SU-DHL-6 (cell line): Measurements from ENCODE around the gene RASSF3.

ENCODE experiments used
- H2AFZ ChIP-seq: fragments of 200-600 bp; sonication (generic); 2 replicates; pipeline ENCODE4 v1.6.1; 2014; ENCODE audit warnings: low read depth, mild to moderate bottlenecking, moderate library complexity, mixed read lengths, antibody characterized with exemption, low read length; ENCODE audit not compliant: severe bottlenecking
- H3F3A ChIP-seq: fragments of 200-600 bp; shearing (Covaris generic); 2 replicates; pipeline ENCODE4 v1.6.0; 2016; ENCODE audit warnings: antibody characterized with exemption, mild to moderate bottlenecking; ENCODE audit not compliant: insufficient read depth
- H3K27ac ChIP-seq: fragments of 200-600 bp; sonication (generic); 2 replicates; pipeline ENCODE4 v1.5.1; 2016; ENCODE audit warnings: low read depth, mild to moderate bottlenecking, low read length, moderate library complexity, mixed read lengths
- H3K27me3 ChIP-seq: fragments of 200-600 bp; sonication (generic), shearing (Covaris generic); 2 replicates; pipeline ENCODE4 v1.6.0; 2014; ENCODE audit warnings: mild to moderate bottlenecking, low read length
- H3K36me3 ChIP-seq: fragments of 200-600 bp; sonication (generic); 2 replicates; pipeline ENCODE4 v1.6.1; 2014; ENCODE audit warnings: mild to moderate bottlenecking, low read length, mixed read lengths
- H3K4me2 ChIP-seq: fragments of 300-600, 200-600 bp; shearing (Covaris generic), sonication (generic); 2 replicates; pipeline ENCODE4 v1.6.0; 2014; ENCODE audit warnings: low read length, low read depth, mild to moderate bottlenecking; ENCODE audit not compliant: poor library complexity, severe bottlenecking
- H3K4me3 ChIP-seq: fragments of 200-600 bp; sonication (generic); 2 replicates; pipeline ENCODE4 v1.5.1; 2014; ENCODE audit warnings: antibody characterized with exemption, low read length, mild to moderate bottlenecking, mixed read lengths; ENCODE audit not compliant: insufficient read depth, poor library complexity, severe bottlenecking
- H3K79me2 ChIP-seq: fragments of 200-600 bp; sonication (generic); 2 replicates; pipeline ENCODE4 v1.6.1; 2014; ENCODE audit warnings: mild to moderate bottlenecking, low read length, moderate library complexity; ENCODE audit not compliant: insufficient read depth
- H3K9ac ChIP-seq: fragments of 200-600 bp; sonication (generic); 2 replicates; pipeline ENCODE4 v1.7.0; 2014; ENCODE audit warnings: mild to moderate bottlenecking, low read length
- H3K9me2 ChIP-seq: fragments of 200-600 bp; sonication (generic); replicated peaks from 2 replicates; pipeline ENCODE4 v1.6.1; 2014; ENCODE audit warnings: low read length; ENCODE audit not compliant: insufficient read depth
- H3K9me3 ChIP-seq: fragments of 200-600 bp; sonication (generic); 2 replicates; pipeline ENCODE4 v1.6.1; 2014; ENCODE audit warnings: low read length, mixed read lengths; ENCODE audit not compliant: insufficient read depth
- H4K20me1 ChIP-seq: fragments of 200-600 bp; sonication (generic); 2 replicates; pipeline ENCODE4 v1.6.1; 2014; ENCODE audit warnings: low read depth, mild to moderate bottlenecking, antibody characterized with exemption, low read length, moderate library complexity, mixed read lengths
- EZH2phosphoT487 ChIP-seq: fragments of 200-600 bp; sonication (generic), shearing (Covaris generic); conservative IDR thresholded peaks from 2 replicates; pipeline ENCODE4 v1.6.1; 2018; ENCODE audit warnings: mild to moderate bottlenecking, antibody characterized with exemption, low read length, moderate library complexity, mixed read lengths
- TF ChIP-seq, protein P1 (sequence below): fragments of 200-600 bp; sonication (generic); IDR thresholded peaks from one replicate; pipeline ENCODE4 v1.5.1; 2017; ENCODE audit warnings: antibody characterized with exemption, mild to moderate bottlenecking, low read length, moderate library complexity; ENCODE audit not compliant: insufficient read depth, poor library complexity, severe bottlenecking

RASSF3 gene

DNA sequence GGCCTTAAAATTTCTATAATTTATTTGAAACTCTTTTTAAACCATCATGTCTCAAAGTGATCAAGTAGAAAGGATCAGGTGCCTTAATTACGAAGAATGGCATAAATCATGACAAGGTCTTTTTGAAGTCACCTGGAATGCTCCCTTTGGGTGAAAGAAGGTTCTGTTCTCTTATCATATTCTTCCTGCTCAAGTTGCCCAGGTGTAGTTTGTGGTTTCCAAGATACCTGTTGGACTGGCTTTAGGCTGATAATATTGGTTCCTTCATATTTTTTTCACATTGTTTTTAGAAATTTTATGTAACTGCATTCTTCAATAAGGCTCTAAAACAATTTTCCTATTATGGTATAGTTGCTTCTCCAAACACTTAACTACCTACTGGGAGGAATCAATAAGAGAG lies 29.2 kb downstream of the RASSF3 start:
- Histone ChIP-seq H3K9me3 (no peaks in the 10 kb centered on the region), H4K20me1 (0 out of 2 replicates have a peak, but pooled peaks cover 5% of the 10 kb centered on the region), H3K4me3 (no peak overlapping the region), H3K9ac (no peak overlapping the region), H3K79me2 (peaks cover 86% of the 10 kb centered on the region), H3K27ac (no peak overlapping the region), H3K36me3 (no peaks in the 10 kb centered on the region), H3K4me2 (no peak overlapping the region), H3K27me3 (no peaks in the 10 kb centered on the region), H2AFZ (no peak overlapping the region), H3K9me2 (no peaks in the 10 kb centered on the region), H3F3A (no peaks in the 10 kb centered on the region)
- no peak for TF ChIP-seq EZH2phosphoT487
- TF ChIP-seq, protein P1, sequence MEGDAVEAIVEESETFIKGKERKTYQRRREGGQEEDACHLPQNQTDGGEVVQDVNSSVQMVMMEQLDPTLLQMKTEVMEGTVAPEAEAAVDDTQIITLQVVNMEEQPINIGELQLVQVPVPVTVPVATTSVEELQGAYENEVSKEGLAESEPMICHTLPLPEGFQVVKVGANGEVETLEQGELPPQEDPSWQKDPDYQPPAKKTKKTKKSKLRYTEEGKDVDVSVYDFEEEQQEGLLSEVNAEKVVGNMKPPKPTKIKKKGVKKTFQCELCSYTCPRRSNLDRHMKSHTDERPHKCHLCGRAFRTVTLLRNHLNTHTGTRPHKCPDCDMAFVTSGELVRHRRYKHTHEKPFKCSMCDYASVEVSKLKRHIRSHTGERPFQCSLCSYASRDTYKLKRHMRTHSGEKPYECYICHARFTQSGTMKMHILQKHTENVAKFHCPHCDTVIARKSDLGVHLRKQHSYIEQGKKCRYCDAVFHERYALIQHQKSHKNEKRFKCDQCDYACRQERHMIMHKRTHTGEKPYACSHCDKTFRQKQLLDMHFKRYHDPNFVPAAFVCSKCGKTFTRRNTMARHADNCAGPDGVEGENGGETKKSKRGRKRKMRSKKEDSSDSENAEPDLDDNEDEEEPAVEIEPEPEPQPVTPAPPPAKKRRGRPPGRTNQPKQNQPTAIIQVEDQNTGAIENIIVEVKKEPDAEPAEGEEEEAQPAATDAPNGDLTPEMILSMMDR = no peak

DNA sequence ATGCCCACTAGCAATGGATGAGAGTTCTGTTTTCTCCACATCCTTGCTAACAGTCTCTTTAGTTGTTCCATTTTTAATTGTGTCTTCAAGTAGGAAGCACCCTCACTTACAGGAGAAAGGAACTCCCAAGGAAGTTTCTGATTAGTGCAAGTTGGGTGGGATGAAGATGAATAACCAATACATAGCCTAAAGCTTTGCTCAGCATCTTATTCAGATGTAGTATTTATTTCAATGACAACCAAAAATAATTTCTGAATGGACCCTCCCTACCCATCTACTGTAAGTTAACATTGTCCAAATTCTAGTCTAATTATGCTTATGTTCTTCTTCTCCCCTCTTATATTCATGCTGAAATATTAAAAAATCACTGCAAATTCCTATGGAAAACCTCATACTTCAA lies 36.0 kb downstream of the RASSF3 start:
- Histone ChIP-seq H3K27ac (no peak overlapping the region), H3K4me3 (no peak overlapping the region), H3K9me2 (no peaks in the 10 kb centered on the region), H3K4me2 (no peak overlapping the region), H3K79me2 (peaks cover 65% of the 10 kb centered on the region), H3K36me3 (no peaks in the 10 kb centered on the region), H3F3A (no peaks in the 10 kb centered on the region), H4K20me1 (no peaks in the 10 kb centered on the region), H3K9me3 (no peaks in the 10 kb centered on the region), H3K27me3 (no peaks in the 10 kb centered on the region), H2AFZ (no peak overlapping the region), H3K9ac (no peak overlapping the region)
- TF ChIP-seq, protein P1 = no peak
- TF ChIP-seq EZH2phosphoT487 = no peak

DNA sequence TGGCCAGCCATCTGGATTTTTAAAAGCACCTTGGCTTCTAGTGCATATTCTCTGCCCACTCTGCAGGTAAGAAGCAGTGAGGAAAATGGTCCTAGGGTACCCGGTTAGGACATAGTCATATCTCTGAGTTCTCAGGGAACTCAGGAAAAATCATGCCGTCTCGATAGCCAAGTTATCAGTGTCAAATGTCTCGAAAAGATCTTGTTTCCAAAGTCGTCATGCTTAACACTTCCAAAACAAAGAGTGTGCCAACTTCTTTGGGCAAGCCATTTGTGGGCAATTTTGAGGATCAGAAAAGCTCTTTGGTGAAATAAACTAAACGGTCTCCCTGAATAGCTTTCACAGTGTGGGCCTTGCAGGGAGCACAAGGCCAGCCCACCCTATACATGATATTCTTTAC lies 39.2 kb downstream of the RASSF3 start:
- no peak overlapping the region for H3K4me3 ChIP-seq
- no peaks in the 10 kb centered on the region for H3K27me3 ChIP-seq
- no peak overlapping the region for H3K4me2 ChIP-seq
- H3F3A ChIP-seq = no peaks in the 10 kb centered on the region
- H3K27ac ChIP-seq = no peak overlapping the region
- TF ChIP-seq EZH2phosphoT487 = no peak
- TF ChIP-seq, protein P1 = no peak
- no peaks in the 10 kb centered on the region for H3K9me2 ChIP-seq
- H3K36me3 ChIP-seq = no peaks in the 10 kb centered on the region
- no peak overlapping the region for H2AFZ ChIP-seq
- no peaks in the 10 kb centered on the region for H4K20me1 ChIP-seq
- H3K79me2 ChIP-seq = peaks cover 70% of the 10 kb centered on the region
- no peak overlapping the region for H3K9ac ChIP-seq
- no peaks in the 10 kb centered on the region for H3K9me3 ChIP-seq

DNA sequence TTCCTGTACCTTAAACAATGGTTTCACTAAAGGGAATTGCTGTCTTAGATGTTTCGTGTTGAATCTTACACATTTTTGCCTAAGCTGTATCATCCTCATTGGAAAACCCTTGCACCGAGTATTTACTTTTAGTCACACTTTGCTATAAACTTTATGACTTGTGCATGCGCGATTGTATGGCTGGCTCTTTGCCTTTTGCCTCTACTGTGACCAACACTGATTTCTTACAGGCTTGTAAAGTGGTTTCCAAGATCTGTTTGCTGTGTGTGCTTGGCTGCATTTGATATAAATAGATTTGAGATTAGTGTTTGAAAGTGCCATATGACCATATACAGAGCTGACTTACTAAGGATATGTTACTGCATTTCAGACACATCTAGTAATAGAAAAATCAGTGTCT lies 40.5 kb downstream of the RASSF3 start:
- no peaks in the 10 kb centered on the region for H3K9me2 ChIP-seq
- no peaks in the 10 kb centered on the region for H3K27me3 ChIP-seq
- H4K20me1 ChIP-seq = no peaks in the 10 kb centered on the region
- no peak overlapping the region for H3K4me2 ChIP-seq
- TF ChIP-seq, protein P1 = no peak
- no peak for TF ChIP-seq EZH2phosphoT487
- H3K9ac ChIP-seq = no peak overlapping the region
- H3K9me3 ChIP-seq = no peaks in the 10 kb centered on the region
- H3F3A ChIP-seq = no peaks in the 10 kb centered on the region
- H2AFZ ChIP-seq = no peak overlapping the region
- H3K4me3 ChIP-seq = no peak overlapping the region
- H3K79me2 ChIP-seq = peaks cover 74% of the 10 kb centered on the region
- no peak overlapping the region for H3K27ac ChIP-seq
- no peaks in the 10 kb centered on the region for H3K36me3 ChIP-seq
